Peyer's patch (tissue), 4 donors: ENCODE data around the gene TTYH3.
"Not testable (repeated sequence)": the region's sequence is repeated elsewhere in the genome, so short reads cannot be mapped to it uniquely, and the experiment has no call there.

Experiments used
- POLR2A ChIP-seq, 2 donors: fragments of 450-650 bp; IDR thresholded peaks; one replicate each; pipeline ENCODE4 v1.5.1; 2017; ENCODE audit warnings: antibody characterized with exemption in 2 of 2, mild to moderate bottlenecking in 2 of 2, moderate library complexity in 2 of 2
- TF ChIP-seq, protein P1 (sequence below), 6 experiments: fragments of 450-650 bp in 4 of 6; fragments of 200-600 bp in 2 of 6; sonication (generic) in 1 of 6; IDR thresholded peaks; one replicate each; pipeline ENCODE4 v1.5.1; 2017 to 2019; ENCODE audit warnings: antibody characterized with exemption in 6 of 6, mild to moderate bottlenecking in 3 of 6, moderate library complexity in 1 of 6

GRCh38 chr7:2609646-2610045, 22.1 kb upstream of the TTYH3 start:
- TF ChIP-seq POLR2A (IDR thresholded peaks at IDR 0.05) = not testable (repeated sequence)
- TF ChIP-seq, protein P1, sequence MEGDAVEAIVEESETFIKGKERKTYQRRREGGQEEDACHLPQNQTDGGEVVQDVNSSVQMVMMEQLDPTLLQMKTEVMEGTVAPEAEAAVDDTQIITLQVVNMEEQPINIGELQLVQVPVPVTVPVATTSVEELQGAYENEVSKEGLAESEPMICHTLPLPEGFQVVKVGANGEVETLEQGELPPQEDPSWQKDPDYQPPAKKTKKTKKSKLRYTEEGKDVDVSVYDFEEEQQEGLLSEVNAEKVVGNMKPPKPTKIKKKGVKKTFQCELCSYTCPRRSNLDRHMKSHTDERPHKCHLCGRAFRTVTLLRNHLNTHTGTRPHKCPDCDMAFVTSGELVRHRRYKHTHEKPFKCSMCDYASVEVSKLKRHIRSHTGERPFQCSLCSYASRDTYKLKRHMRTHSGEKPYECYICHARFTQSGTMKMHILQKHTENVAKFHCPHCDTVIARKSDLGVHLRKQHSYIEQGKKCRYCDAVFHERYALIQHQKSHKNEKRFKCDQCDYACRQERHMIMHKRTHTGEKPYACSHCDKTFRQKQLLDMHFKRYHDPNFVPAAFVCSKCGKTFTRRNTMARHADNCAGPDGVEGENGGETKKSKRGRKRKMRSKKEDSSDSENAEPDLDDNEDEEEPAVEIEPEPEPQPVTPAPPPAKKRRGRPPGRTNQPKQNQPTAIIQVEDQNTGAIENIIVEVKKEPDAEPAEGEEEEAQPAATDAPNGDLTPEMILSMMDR (IDR thresholded peaks at IDR 0.05) = not testable (repeated sequence)
